H9 (cell line): Measurements from ENCODE around the gene RPLP1. TPM values are rescaled to one million over a fixed set of nuclear protein-coding genes. Genes with fewer than 3 reads are reported as not detected.

Experiments
- DNase-seq: peaks from one replicate; pipeline ENCODE4 v3.0.0-alpha.2; 2017
- H2AFZ ChIP-seq: one replicate; pipeline ENCODE4 v1.6.1; 2013; ENCODE audit warnings: mild to moderate bottlenecking, low read length, control low read depth, moderate library complexity
- H2AK5ac ChIP-seq: 2 replicates; pipeline ENCODE4 v1.6.1; 2013; ENCODE audit warnings: low read length, control low read depth, mixed read lengths; ENCODE audit not compliant: insufficient read length
- H2BK120ac ChIP-seq: one replicate; pipeline ENCODE4 v1.6.1; 2013; ENCODE audit warnings: low read depth, mild to moderate bottlenecking, low read length, control low read depth, inconsistent platforms; ENCODE audit not compliant: poor library complexity, severe bottlenecking
- H2BK12ac ChIP-seq: 2 replicates; pipeline ENCODE4 v1.6.1; 2013; ENCODE audit warnings: low read length, control low read depth, mixed read lengths, low read depth; ENCODE audit not compliant: insufficient read length
- H2BK15ac ChIP-seq: 2 replicates; pipeline ENCODE4 v1.6.1; 2013; ENCODE audit warnings: low read depth, low read length, control low read depth
- H2BK20ac ChIP-seq: one replicate; pipeline ENCODE4 v1.6.1; 2013; ENCODE audit warnings: low read depth, mild to moderate bottlenecking, low read length, control low read depth, inconsistent platforms; ENCODE audit not compliant: poor library complexity, severe bottlenecking
- H2BK5ac ChIP-seq: 2 replicates; pipeline ENCODE4 v1.6.1; 2013; ENCODE audit warnings: low read length, control low read depth, mixed read lengths; ENCODE audit not compliant: insufficient read length
- H3K14ac ChIP-seq: 2 replicates; pipeline ENCODE4 v1.6.1; 2013; ENCODE audit warnings: low read length, control low read depth; ENCODE audit not compliant: insufficient read depth
- H3K18ac ChIP-seq: 2 replicates; pipeline ENCODE4 v1.6.1; 2013; ENCODE audit warnings: low read depth, mild to moderate bottlenecking, mixed read lengths, low read length, control low read depth; ENCODE audit not compliant: insufficient read length
- H3K23ac ChIP-seq: 2 replicates; pipeline ENCODE4 v1.6.1; 2013; ENCODE audit warnings: low read length, control low read depth, mixed read lengths, low read depth; ENCODE audit not compliant: insufficient read length
- H3K23me2 ChIP-seq: 2 replicates; pipeline ENCODE4 v1.6.1; 2013; ENCODE audit warnings: low read depth, mild to moderate bottlenecking, mixed read lengths, low read length, control low read depth; ENCODE audit not compliant: insufficient read length, poor library complexity, severe bottlenecking
- H3K27ac ChIP-seq: 2 replicates; pipeline ENCODE4 v1.5.1; 2013; ENCODE audit warnings: low read length, control low read depth, mixed read lengths, low read depth; ENCODE audit not compliant: insufficient read length
- H3K27me3 ChIP-seq: 2 replicates; pipeline ENCODE4 v1.6.1; 2013; ENCODE audit warnings: low read length, control low read depth, inconsistent platforms; ENCODE audit not compliant: insufficient read depth
- H3K4ac ChIP-seq: 2 replicates; pipeline ENCODE4 v1.6.1; 2013; ENCODE audit warnings: low read depth, mild to moderate bottlenecking, control low read depth, inconsistent platforms, low read length, moderate library complexity
- H3K4me1 ChIP-seq: 2 replicates; pipeline ENCODE4 v1.6.1; 2013; ENCODE audit warnings: low read length, control low read depth, inconsistent platforms; ENCODE audit not compliant: insufficient read depth
- H3K4me2 ChIP-seq: 2 replicates; pipeline ENCODE4 v1.6.1; 2013; ENCODE audit warnings: low read length, control low read depth, mixed read lengths; ENCODE audit not compliant: insufficient read length, insufficient read depth
- H3K56ac ChIP-seq: 2 replicates; pipeline ENCODE4 v1.6.1; 2013; ENCODE audit warnings: low read depth, mild to moderate bottlenecking, mixed read lengths, low read length, control low read depth; ENCODE audit not compliant: insufficient read length
- H3K79me1 ChIP-seq: 2 replicates; pipeline ENCODE4 v1.6.1; 2013; ENCODE audit warnings: low read depth, mild to moderate bottlenecking, moderate library complexity, low read length, control low read depth, inconsistent platforms; ENCODE audit not compliant: insufficient read depth, poor library complexity, severe bottlenecking
- H3K79me2 ChIP-seq: 2 replicates; pipeline ENCODE4 v1.6.1; 2013; ENCODE audit warnings: low read length, control low read depth, inconsistent platforms; ENCODE audit not compliant: insufficient read depth
- H3K9ac ChIP-seq: 2 replicates; pipeline ENCODE4 v1.6.1; 2013; ENCODE audit warnings: low read length, control low read depth, mixed read lengths; ENCODE audit not compliant: insufficient read length; ENCODE audit errors: extremely low read depth
- H3K9me3 ChIP-seq: one replicate; pipeline ENCODE4 v1.6.1; 2013; ENCODE audit warnings: low read depth, low read length, inconsistent platforms; ENCODE audit not compliant: control insufficient read depth
- H3T11ph ChIP-seq: one replicate; pipeline ENCODE4 v1.6.1; 2013; ENCODE audit warnings: mild to moderate bottlenecking, low read length, control low read depth, inconsistent platforms
- H4K20me1 ChIP-seq: one replicate; pipeline ENCODE4 v1.6.1; 2013; ENCODE audit not compliant: control insufficient read depth, insufficient read length, insufficient read depth
- H4K5ac ChIP-seq: 2 replicates; pipeline ENCODE4 v1.6.1; 2013; ENCODE audit warnings: low read depth, mild to moderate bottlenecking, mixed read lengths, low read length, control low read depth; ENCODE audit not compliant: insufficient read length
- H4K8ac ChIP-seq: replicated peaks from 2 replicates; pipeline ENCODE4 v1.6.1; 2013; ENCODE audit warnings: low read length, control low read depth, mixed read lengths, low read depth; ENCODE audit not compliant: insufficient read length
- H4K91ac ChIP-seq: 2 replicates; pipeline ENCODE4 v1.6.1; 2013; ENCODE audit warnings: low read depth, mild to moderate bottlenecking, moderate library complexity, mixed read lengths, low read length, control low read depth; ENCODE audit not compliant: insufficient read length
- H3K27ac Mint-ChIP-seq, 3 experiments: 2 replicates in 2 of 3; 3 replicates in 1 of 3; pipeline ENCODE4 v1.8.0; 2020 to 2021; ENCODE audit warnings: mixed read lengths in 3 of 3, mild to moderate bottlenecking in 1 of 3, moderate library complexity in 1 of 3
- H3K27me3 Mint-ChIP-seq: 2 replicates; pipeline ENCODE4 v1.8.0; 2021; ENCODE audit warnings: low read depth, mild to moderate bottlenecking, moderate library complexity, mixed read lengths
- H3K36me3 Mint-ChIP-seq, 3 experiments: 2 replicates in 2 of 3; 3 replicates in 1 of 3; pipeline ENCODE4 v1.8.0; 2020 to 2021; ENCODE audit warnings: low read depth in 3 of 3, mixed read lengths in 3 of 3; ENCODE audit not compliant: insufficient read depth in 1 of 3
- H3K4me1 Mint-ChIP-seq, 2 experiments: 2 replicates each; pipeline ENCODE4 v1.8.0; 2020; ENCODE audit warnings: mixed read lengths in 2 of 2
- H3K4me3 Mint-ChIP-seq, 2 experiments: 2 replicates in 1 of 2; 3 replicates in 1 of 2; pipeline ENCODE4 v1.8.0; 2020 to 2021; ENCODE audit warnings: mild to moderate bottlenecking in 2 of 2, mixed read lengths in 2 of 2, moderate library complexity in 1 of 2
- H3K9me3 Mint-ChIP-seq, 2 experiments: 2 replicates in 1 of 2; 3 replicates in 1 of 2; pipeline ENCODE4 v1.8.0; 2020; ENCODE audit warnings: mild to moderate bottlenecking in 2 of 2, mixed read lengths in 2 of 2, moderate library complexity in 1 of 2
- WGBS: extraction: QIAGEN DNeasy Blood & Tissue Kit; methylation state at CpG from one replicate; pipeline ENCODE4 v1.1.7; 2013; ENCODE audit warnings: missing lambda C conversion rate, low lambda C conversion rate, mixed read lengths; ENCODE audit not compliant: insufficient read length; ENCODE audit errors: extremely low coverage; 5-methylcytosine and 5-hydroxymethylcytosine counted together
- total RNA-seq: library from RNA; stranded (reverse); gene quantifications from 2 replicates; pipeline ENCODE4 v1.2.1, GENCODE V29; 2021
- TF ChIP-seq, protein P1 (sequence below): fragments of 200-600 bp; sonication (generic); conservative IDR thresholded peaks from 3 replicates; pipeline ENCODE4 v1.8.0; 2021; ENCODE audit warnings: antibody characterized with exemption, mild to moderate bottlenecking

RPLP1 gene
- total RNA-seq, 1 experiment from 2014 or later: 1,715 TPM

DNA sequence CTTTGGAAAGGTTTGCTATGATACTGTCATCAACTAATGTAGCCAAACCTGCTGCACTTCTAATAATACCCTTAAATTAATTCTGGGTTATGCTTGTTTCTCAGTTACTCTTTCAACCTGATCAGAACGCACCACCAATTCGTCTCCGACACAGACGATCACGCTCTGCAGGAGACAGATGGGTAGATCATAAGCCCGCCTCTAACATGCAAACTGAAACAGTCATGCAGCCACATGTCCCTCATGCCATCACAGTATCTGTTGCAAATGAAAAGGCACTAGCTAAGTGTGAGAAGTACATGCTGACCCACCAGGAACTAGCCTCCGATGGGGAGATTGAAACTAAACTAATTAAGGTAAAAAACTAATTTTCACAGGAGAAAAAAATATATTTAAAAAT lies 7.9 kb upstream of the RPLP1 start:
- no peak overlapping the region for H2AFZ ChIP-seq
- H3K14ac ChIP-seq: no peak overlapping the region
- no peaks in the 10 kb centered on the region for H3K4me1 ChIP-seq
- no peak overlapping the region; a peak in 1 of 7 replicates for H3K27ac Mint-ChIP-seq
- H2BK12ac ChIP-seq: no peak overlapping the region
- no peak overlapping the region for H4K5ac ChIP-seq
- no peak overlapping the region for H3K56ac ChIP-seq
- WGBS: no CpG with 5 or more reads among the region's 7 CpGs
- DNase-seq: no peak
- H4K91ac ChIP-seq: no peak overlapping the region
- no peaks in the 10 kb centered on the region for H3K9me3 ChIP-seq
- H3K4me3 Mint-ChIP-seq: no peak overlapping the region
- no peaks in the 10 kb centered on the region for H3K9me3 Mint-ChIP-seq
- H3K18ac ChIP-seq: no peak overlapping the region
- H3T11ph ChIP-seq: no peak overlapping the region
- H3K27me3 Mint-ChIP-seq: no peaks in the 10 kb centered on the region
- no peak overlapping the region for H3K27ac ChIP-seq
- no peaks in the 10 kb centered on the region for H4K20me1 ChIP-seq
- H3K9ac ChIP-seq: no peak overlapping the region
- H3K36me3 Mint-ChIP-seq: peaks cover 42 to 86% (median 81%) of the 10 kb centered on the region in 3 experiments; a peak in 6 of 7 replicates
- H2AK5ac ChIP-seq: no peak overlapping the region
- no peaks in the 10 kb centered on the region for H3K4me1 Mint-ChIP-seq
- no peak overlapping the region for H3K23ac ChIP-seq
- TF ChIP-seq, protein P1, sequence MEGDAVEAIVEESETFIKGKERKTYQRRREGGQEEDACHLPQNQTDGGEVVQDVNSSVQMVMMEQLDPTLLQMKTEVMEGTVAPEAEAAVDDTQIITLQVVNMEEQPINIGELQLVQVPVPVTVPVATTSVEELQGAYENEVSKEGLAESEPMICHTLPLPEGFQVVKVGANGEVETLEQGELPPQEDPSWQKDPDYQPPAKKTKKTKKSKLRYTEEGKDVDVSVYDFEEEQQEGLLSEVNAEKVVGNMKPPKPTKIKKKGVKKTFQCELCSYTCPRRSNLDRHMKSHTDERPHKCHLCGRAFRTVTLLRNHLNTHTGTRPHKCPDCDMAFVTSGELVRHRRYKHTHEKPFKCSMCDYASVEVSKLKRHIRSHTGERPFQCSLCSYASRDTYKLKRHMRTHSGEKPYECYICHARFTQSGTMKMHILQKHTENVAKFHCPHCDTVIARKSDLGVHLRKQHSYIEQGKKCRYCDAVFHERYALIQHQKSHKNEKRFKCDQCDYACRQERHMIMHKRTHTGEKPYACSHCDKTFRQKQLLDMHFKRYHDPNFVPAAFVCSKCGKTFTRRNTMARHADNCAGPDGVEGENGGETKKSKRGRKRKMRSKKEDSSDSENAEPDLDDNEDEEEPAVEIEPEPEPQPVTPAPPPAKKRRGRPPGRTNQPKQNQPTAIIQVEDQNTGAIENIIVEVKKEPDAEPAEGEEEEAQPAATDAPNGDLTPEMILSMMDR: no peak
- H2BK20ac ChIP-seq: no peak overlapping the region
- no peak overlapping the region for H3K4me2 ChIP-seq
- no peaks in the 10 kb centered on the region for H3K79me2 ChIP-seq
- no peaks in the 10 kb centered on the region for H3K23me2 ChIP-seq
- H4K8ac ChIP-seq: no peak overlapping the region
- no peak overlapping the region for H3K4ac ChIP-seq
- no peaks in the 10 kb centered on the region for H3K79me1 ChIP-seq
- no peak overlapping the region for H2BK5ac ChIP-seq
- H2BK120ac ChIP-seq: no peak overlapping the region
- no peak overlapping the region for H2BK15ac ChIP-seq
- H3K27me3 ChIP-seq: no peaks in the 10 kb centered on the region
